Jurkat, Clone E6-1 (cell line): Measurements from ENCODE around the gene RAPGEF4.

Source experiments
- DNase-seq: peaks from one replicate; pipeline ENCODE4 v3.0.0-alpha.2; 2011; ENCODE audit warnings: low read depth, low spot score
- H3K4me3 ChIP-seq: 2 replicates; pipeline ENCODE4 v1.5.1; 2011; ENCODE audit warnings: mild to moderate bottlenecking, low read length, control low read depth, moderate library complexity

RAPGEF4 gene

GRCh38 chr2:172970660-172971059 lies 235.0 kb downstream of the RAPGEF4 start:
- DNase-seq = peak; percentile 92
- H3K4me3 ChIP-seq = no peak overlapping the region; the same call in 1 of the 2 replicates

DNA sequence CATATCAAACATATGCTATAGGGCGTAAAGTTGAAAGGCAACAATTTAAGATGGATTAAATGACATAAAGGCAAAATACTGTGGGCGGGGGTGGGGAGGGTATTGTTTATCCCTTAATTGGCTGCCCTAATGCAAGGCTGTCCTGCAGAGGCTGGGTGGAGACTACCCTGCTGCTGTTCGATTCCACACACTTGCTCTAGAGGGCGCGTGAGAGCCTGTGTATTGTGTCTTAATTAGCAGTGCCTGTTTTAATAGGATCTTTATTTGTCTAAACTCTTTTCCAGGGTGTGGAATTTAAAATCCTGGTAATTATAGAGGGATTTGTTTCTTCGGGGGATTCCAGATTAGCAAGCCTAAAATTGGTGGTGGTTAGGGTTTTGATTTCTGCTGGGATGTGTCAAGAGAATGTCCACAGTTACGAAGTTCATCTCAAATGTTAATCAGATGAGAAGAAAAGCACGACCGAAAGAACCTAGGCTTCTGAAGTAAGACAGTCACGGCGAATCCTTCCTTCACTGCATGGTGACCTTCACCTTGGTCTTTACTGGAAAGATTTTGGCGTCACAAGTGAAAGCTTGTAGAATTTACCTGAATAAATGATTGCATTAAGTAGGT lies 236.5 kb downstream of the RAPGEF4 start:
- no peak overlapping the region for H3K4me3 ChIP-seq
- DNase-seq = peak; percentile 58

GRCh38 chr2:172974762-172975161 lies 239.1 kb downstream of the RAPGEF4 start:
- no peak overlapping the region for H3K4me3 ChIP-seq
- DNase-seq = no peak

DNA sequence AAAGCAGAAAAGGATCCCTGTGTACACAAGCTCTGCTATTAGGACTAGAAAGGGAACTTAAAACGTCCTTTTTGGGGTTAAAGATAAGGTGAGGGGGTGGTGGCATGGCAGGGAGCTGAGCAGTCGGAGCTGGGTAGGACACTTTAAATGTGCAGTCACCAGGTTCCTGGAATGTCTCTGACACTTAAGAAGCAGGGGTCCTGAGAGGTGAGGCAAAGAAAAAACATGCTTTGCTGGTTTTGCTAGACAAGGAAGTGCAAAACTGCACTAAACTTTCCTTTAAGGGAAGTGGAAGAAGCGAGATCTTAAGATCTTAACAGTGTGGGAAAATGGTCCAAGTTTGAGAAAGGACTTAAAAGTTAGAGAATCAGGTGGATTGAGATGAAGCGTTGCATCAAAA lies 240.5 kb downstream of the RAPGEF4 start:
- no peak for DNase-seq
- H3K4me3 ChIP-seq = no peak overlapping the region

DNA sequence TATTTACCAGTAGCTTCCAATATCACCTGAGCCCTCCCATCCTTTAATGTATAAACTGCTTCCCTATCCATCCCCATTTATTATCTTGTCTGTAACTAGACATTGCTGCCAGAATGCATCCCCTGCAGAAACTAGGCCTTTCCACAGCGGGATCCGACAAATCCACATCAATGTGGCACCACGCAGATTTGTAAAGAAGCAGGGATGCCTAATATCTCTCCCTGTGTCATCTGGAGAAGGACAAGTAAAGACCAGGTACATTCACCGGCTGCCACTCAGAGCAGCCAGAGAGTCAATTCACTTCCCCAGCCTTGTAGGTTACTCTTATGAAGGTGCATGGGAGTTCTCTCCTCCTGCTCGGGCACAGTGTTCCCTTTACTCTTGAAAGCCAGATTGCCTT lies 241.2 kb downstream of the RAPGEF4 start:
- H3K4me3 ChIP-seq = no peak overlapping the region
- no peak for DNase-seq

DNA sequence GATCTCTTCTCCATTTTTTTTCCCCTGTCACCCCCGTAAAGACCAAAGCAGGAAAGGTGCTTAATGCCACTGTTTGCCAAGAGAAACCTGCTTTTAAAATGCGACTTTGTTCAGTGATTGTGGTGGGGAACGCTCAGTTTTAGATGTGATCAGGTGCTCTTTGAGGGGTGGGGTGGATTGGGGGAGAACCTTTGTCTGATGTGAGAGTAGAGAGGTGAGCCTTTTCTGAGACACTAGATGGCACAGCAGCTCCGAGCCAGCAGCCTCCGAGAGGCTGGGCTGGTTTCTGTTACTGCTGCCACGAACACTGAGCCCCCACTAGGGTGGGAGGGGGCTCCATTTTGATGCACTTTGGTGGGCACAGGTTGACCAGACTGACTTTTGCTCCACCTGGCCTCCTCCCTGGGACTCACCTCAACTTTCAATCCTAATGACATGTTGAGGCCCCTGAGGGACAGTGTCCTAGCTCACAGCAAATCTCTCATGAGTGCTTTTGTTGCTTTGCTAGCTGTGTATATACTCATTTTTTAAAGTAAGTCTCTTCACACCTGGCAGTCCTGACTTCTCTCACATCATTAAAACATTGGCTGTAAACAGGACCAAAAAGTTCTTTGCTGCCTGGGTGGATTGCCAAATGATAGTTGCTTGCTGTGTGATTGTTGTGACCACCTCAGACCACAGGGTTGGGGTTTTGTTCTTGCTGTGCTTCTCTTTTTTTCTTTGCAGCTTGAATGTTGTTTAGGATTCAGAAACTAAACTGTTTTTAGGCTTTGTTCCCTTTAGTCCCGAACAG lies 241.8 kb downstream of the RAPGEF4 start:
- H3K4me3 ChIP-seq = no peak overlapping the region
- no peak for DNase-seq

DNA sequence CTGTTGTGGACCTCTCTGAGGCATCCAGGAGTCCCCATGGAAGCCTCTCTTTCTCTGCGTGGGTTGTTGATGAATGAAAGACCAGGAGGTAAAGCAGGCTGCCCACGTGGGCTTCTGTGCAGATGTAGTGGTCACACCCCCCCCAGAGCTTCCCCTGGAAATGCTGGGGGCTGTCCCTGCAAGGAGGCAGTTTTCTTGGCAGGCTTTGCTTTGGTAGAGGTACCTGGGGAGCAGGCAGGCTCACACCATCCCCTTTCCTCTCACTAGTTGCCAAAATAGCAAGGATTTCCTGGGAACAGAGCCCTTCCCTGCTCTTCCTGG lies 242.4 kb downstream of the RAPGEF4 start:
- no peak overlapping the region for H3K4me3 ChIP-seq
- no peak for DNase-seq

- H3K4me3 ChIP-seq = no peak overlapping the region
- no peak for DNase-seq
Observed at GRCh38 chr2:172985139-172985892, 249.7 kb downstream of the RAPGEF4 start.

GRCh38 chr2:172986040-172986439 lies 250.4 kb downstream of the RAPGEF4 start:
- H3K4me3 ChIP-seq = no peak overlapping the region
- no peak for DNase-seq

GRCh38 chr2:172988728-172989127 lies 253.1 kb downstream of the RAPGEF4 start:
- no peak for DNase-seq
- no peak overlapping the region for H3K4me3 ChIP-seq

GRCh38 chr2:172991031-172991430 lies 255.4 kb downstream of the RAPGEF4 start:
- no peak for DNase-seq
- no peak overlapping the region for H3K4me3 ChIP-seq

GRCh38 chr2:172993139-172993538 lies 257.5 kb downstream of the RAPGEF4 start:
- no peak overlapping the region for H3K4me3 ChIP-seq
- DNase-seq = no peak

- no peak overlapping the region for H3K4me3 ChIP-seq
- no peak for DNase-seq
Observed at GRCh38 chr2:172993931-172994717, 258.5 kb downstream of the RAPGEF4 start.

- no peak overlapping the region for H3K4me3 ChIP-seq
- DNase-seq = no peak
Observed at GRCh38 chr2:172994864-172995263, 259.2 kb downstream of the RAPGEF4 start.

DNA sequence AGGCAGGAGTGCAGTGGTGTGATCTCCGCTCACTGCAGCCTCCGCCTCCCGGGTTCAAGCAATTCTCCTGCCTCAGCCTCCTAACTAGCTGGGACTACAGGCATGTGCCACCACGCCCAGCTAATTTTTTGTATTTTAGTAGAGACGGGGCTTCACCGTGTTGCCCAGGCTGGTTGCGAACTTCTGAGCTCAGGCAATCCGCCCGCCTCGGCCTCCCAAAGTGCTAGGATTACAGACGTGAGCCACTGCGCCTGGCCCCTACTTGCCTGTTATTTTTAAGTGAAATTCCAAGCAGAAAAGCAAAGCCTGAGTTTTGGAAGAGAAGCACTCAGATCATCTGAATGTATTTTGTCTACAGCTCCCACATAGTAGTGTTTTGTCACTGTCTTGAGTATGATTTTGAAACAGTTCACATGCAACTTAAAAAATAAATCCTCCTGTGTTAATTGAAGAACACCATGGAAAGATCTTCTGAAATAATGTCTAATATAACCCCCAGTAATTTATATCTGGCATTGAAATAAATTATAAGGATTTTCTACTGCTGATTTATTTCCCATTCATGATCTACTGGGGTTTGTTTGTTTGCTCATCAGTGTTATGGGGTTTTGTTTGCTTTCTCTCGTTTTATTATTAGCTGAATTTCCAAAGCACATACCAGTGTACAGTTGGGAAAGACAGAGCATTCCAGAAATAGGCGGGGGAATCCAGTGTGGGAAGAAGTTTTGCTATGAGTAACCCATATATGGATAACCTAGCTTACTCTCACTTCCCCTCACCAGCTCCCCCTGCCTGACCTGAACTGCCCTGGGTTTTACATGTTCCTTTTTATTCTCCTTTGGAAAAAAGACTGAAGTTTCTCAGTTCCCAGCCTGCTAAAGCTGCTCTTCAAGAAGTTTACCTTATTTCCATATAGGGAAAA lies 259.9 kb downstream of the RAPGEF4 start:
- no peak overlapping the region for H3K4me3 ChIP-seq
- DNase-seq = no peak

DNA sequence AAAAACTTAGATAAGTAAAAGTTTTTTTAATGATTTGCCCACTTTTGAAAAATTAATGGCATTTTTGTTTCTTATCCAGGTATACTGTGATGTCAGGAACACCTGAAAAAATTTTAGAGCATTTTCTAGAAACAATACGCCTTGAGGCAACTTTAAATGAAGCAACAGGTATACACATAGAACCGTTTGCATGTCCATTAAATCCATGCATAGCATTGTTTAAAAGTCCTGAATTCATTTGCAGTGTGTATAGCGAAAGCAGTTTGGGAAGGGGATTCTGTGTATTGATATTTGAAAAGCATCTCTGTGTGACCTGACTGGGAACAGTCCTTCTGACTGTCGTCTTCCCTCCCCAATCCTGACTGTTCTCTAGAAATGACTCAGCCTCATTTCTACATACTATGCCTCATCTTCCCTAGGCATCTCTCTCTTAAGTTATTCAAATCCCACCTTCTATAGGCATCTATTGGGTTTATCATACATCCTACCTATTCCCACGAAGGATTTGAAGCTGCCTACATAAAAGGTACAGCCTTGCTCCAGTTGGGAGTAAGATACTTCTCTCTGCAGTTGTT lies 260.8 kb downstream of the RAPGEF4 start:
- no peak overlapping the region for H3K4me3 ChIP-seq
- DNase-seq = no peak

GRCh38 chr2:172997031-172997430 lies 261.4 kb downstream of the RAPGEF4 start:
- no peak for DNase-seq
- H3K4me3 ChIP-seq = no peak overlapping the region

GRCh38 chr2:172998547-172999272 lies 263.1 kb downstream of the RAPGEF4 start:
- no peak for DNase-seq
- H3K4me3 ChIP-seq = no peak overlapping the region
